Neuronal stem cell (in vitro differentiated cells): ENCODE results near the gene TOX2.

Source experiments
- DNase-seq: peaks from one replicate; pipeline ENCODE4 v3.0.0-alpha.2; 2013; ENCODE audit warnings: low spot score
- H2AFZ ChIP-seq: one replicate; pipeline ENCODE4 v1.6.1; 2013; ENCODE audit warnings: mild to moderate bottlenecking, low read length, inconsistent platforms
- H2AK5ac ChIP-seq: 2 replicates; pipeline ENCODE4 v1.6.1; 2013; ENCODE audit warnings: low read depth, mild to moderate bottlenecking, inconsistent platforms, low read length, moderate library complexity, mixed read lengths
- H2BK120ac ChIP-seq: 2 replicates; pipeline ENCODE4 v1.6.1; 2013; ENCODE audit warnings: low read depth, mild to moderate bottlenecking, inconsistent platforms, low read length, moderate library complexity, mixed read lengths
- H2BK12ac ChIP-seq: one replicate; pipeline ENCODE4 v1.6.1; 2013; ENCODE audit warnings: low read length, inconsistent platforms
- H2BK15ac ChIP-seq: 2 replicates; pipeline ENCODE4 v1.6.1; 2013; ENCODE audit warnings: mild to moderate bottlenecking, low read length, inconsistent platforms, mixed read lengths
- H2BK5ac ChIP-seq: one replicate; pipeline ENCODE4 v1.6.1; 2013; ENCODE audit warnings: inconsistent platforms, mild to moderate bottlenecking, low read length, moderate library complexity
- H3K14ac ChIP-seq: one replicate; pipeline ENCODE4 v1.6.1; 2013; ENCODE audit warnings: low read length, inconsistent platforms
- H3K18ac ChIP-seq: 2 replicates; pipeline ENCODE4 v1.6.1; 2013; ENCODE audit warnings: low read length, inconsistent platforms
- H3K23ac ChIP-seq: 2 replicates; pipeline ENCODE4 v1.6.1; 2013; ENCODE audit warnings: low read depth, mild to moderate bottlenecking, mixed read lengths, low read length, inconsistent platforms; ENCODE audit not compliant: poor library complexity
- H3K27ac ChIP-seq: replicated peaks from 3 replicates; pipeline ENCODE4 v1.5.1; 2013; ENCODE audit warnings: low read length, inconsistent platforms
- H3K27me3 ChIP-seq, 3 experiments: 2 replicates each; pipeline ENCODE4 v1.6.1; 2013; ENCODE audit warnings: low read length in 3 of 3, mild to moderate bottlenecking in 2 of 3, inconsistent platforms in 1 of 3, low read depth in 1 of 3, mixed read lengths in 1 of 3, moderate library complexity in 1 of 3; ENCODE audit not compliant: control insufficient read depth in 3 of 3, insufficient read depth in 3 of 3
- H3K36me3 ChIP-seq, 2 donors: replicated peaks in 1 of 2; 2 replicates each; pipeline ENCODE4 v1.6.1; 2013; ENCODE audit warnings: low read length in 2 of 2; ENCODE audit not compliant: control insufficient read depth in 2 of 2, insufficient read depth in 2 of 2
- H3K4ac ChIP-seq: 2 replicates; pipeline ENCODE4 v1.6.1; 2013; ENCODE audit warnings: inconsistent platforms, mild to moderate bottlenecking, low read length, moderate library complexity
- H3K4me1 ChIP-seq, 2 donors: 1 replicate in 1 of 2; 2 replicates in 1 of 2; pipeline ENCODE4 v1.6.1; 2013; ENCODE audit warnings: low read length in 2 of 2, low read depth in 1 of 2; ENCODE audit not compliant: control insufficient read depth in 2 of 2, insufficient read depth in 1 of 2
- H3K4me2 ChIP-seq: one replicate; pipeline ENCODE4 v1.6.1; 2013; ENCODE audit warnings: mild to moderate bottlenecking, low read length, inconsistent platforms; ENCODE audit not compliant: insufficient read depth, poor library complexity, severe bottlenecking
- H3K4me3 ChIP-seq, 2 donors: 2 replicates each; pipeline ENCODE4 v1.5.1; 2013; ENCODE audit warnings: low read length in 2 of 2, mild to moderate bottlenecking in 2 of 2, inconsistent platforms in 1 of 2, moderate library complexity in 1 of 2
- H3K79me1 ChIP-seq: one replicate; pipeline ENCODE4 v1.6.1; 2013; ENCODE audit warnings: low read depth, mild to moderate bottlenecking, inconsistent platforms, low read length, moderate library complexity
- H3K9ac ChIP-seq: one replicate; pipeline ENCODE4 v1.6.1; 2013; ENCODE audit warnings: mild to moderate bottlenecking, low read depth, low read length, inconsistent platforms; ENCODE audit not compliant: poor library complexity
- H3K9me3 ChIP-seq, 2 donors: replicated peaks in 1 of 2; 2 replicates each; pipeline versions ENCODE3 to v1.6.1; 2013; ENCODE audit warnings: low read length in 2 of 2, mild to moderate bottlenecking in 2 of 2, inconsistent platforms in 1 of 2, low read depth in 1 of 2, mixed read lengths in 1 of 2, moderate library complexity in 1 of 2; ENCODE audit not compliant: control insufficient read depth in 2 of 2, insufficient read depth in 1 of 2
- H4K8ac ChIP-seq: one replicate; pipeline ENCODE4 v1.6.1; 2013; ENCODE audit warnings: low read depth, mild to moderate bottlenecking, inconsistent platforms, low read length, moderate library complexity
- H4K91ac ChIP-seq: one replicate; pipeline ENCODE4 v1.6.1; 2013; ENCODE audit warnings: low read length, low read depth, mild to moderate bottlenecking, inconsistent platforms; ENCODE audit not compliant: poor library complexity
- WGBS, 2 donors: extraction: QIAGEN DNeasy Blood & Tissue Kit; methylation state at CpG; one replicate each; pipeline ENCODE4 v1.1.7; 2013; ENCODE audit warnings: missing lambda C conversion rate in 2 of 2, mixed read lengths in 1 of 2; ENCODE audit not compliant: insufficient read length in 2 of 2, insufficient replicate concordance in 1 of 2; ENCODE audit errors: extremely low coverage in 2 of 2; 5-methylcytosine and 5-hydroxymethylcytosine counted together

TOX2 gene

GRCh38 chr20:44067650-44068081, 153.0 kb downstream of the TOX2 start:
- Histone ChIP-seq H3K36me3 (no peaks in the 10 kb centered on the region), H3K4ac (peak overlapping the region; percentile 13), H3K18ac (no peak overlapping the region), H3K23ac (peak overlapping the region; percentile 17), H3K9ac (no peak overlapping the region), H3K4me1 (no peaks in the 10 kb centered on the region), H3K4me2 (no peak overlapping the region), H2BK12ac (no peak overlapping the region), H3K79me1 (peaks cover 2% of the 10 kb centered on the region), H2BK120ac (no peak overlapping the region), H4K91ac (no peak overlapping the region), H3K14ac (no peak overlapping the region), H2BK5ac (no peak overlapping the region), H3K27ac (no peak overlapping the region), H3K4me3 (peak overlapping the region in 1 of 2 donors; percentile 43), H2BK15ac (no peak overlapping the region), H2AK5ac (no peak overlapping the region), H2AFZ (no peak overlapping the region), H3K9me3 (no peaks in the 10 kb centered on the region), H3K27me3 (peaks cover 0 to 5% (median 0%) of the 10 kb centered on the region in 3 experiments), H4K8ac (no peak overlapping the region)
- no peak for DNase-seq
- WGBS, 2 donors, result no CpG with 5 or more reads among the region's 15 CpGs

DNA sequence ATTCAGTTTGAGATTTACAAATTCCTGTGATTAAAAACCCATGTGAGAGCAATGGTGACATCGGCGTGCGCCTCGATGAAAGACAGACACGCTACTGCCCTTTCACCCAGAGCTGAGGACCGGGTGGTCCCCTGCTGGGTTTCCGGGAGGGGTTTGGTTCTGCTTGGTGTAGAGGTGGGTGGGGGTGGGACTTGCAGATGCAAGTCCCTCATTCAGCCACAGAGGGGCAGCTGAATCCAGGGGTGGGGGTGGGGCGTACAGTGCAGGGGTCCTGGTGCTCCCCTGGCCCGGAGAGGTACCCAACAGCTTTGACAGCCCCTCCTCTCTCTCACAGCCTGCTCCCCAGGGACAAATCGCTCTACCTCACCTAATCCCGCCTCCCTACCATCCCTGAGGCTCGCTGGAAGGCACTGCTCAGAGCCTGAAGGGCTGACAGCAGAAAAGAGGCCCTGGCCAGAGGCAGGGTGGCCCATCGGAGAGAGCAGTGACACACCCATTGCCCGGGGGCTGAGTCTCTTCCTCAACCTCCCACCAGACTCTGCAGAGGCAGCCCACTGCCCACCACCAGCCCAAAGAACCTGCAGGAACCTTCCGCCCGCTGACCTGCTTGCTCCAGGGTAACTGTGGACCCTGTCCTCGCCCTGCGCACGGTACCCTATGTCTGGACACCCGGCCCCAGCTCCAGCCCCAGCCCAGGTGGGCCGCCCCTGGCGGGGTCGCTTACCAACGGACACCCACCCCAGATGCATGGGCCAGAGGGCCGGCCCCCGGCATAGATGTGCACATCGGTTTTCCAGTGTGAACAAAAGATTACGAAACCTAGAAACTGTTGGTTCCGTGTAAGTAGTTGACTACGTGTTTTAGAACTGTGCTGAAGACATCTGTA, 153.9 kb downstream of the TOX2 start:
- WGBS, 2 donors, result no CpG with 5 or more reads among the region's 30 CpGs
- Histone ChIP-seq H3K4me1 (peaks cover 0 to 3% of the 10 kb centered on the region in 2 donors), H4K91ac (no peak overlapping the region), H3K4ac (no peak overlapping the region), H2AK5ac (no peak overlapping the region), H3K9ac (no peak overlapping the region), H3K9me3 (no peaks in the 10 kb centered on the region), H3K36me3 (no peaks in the 10 kb centered on the region), H2AFZ (no peak overlapping the region), H2BK120ac (no peak overlapping the region), H3K18ac (no peak overlapping the region), H3K27ac (no peak overlapping the region), H3K23ac (no peak overlapping the region), H2BK15ac (no peak overlapping the region), H2BK5ac (no peak overlapping the region), H4K8ac (no peak overlapping the region), H3K14ac (no peak overlapping the region), H3K4me3 (no peak overlapping the region), H3K27me3 (peaks cover 0 to 8% (median 2%) of the 10 kb centered on the region in 3 experiments), H2BK12ac (no peak overlapping the region), H3K79me1 (peaks cover 2% of the 10 kb centered on the region), H3K4me2 (no peak overlapping the region)
- no peak for DNase-seq

DNA sequence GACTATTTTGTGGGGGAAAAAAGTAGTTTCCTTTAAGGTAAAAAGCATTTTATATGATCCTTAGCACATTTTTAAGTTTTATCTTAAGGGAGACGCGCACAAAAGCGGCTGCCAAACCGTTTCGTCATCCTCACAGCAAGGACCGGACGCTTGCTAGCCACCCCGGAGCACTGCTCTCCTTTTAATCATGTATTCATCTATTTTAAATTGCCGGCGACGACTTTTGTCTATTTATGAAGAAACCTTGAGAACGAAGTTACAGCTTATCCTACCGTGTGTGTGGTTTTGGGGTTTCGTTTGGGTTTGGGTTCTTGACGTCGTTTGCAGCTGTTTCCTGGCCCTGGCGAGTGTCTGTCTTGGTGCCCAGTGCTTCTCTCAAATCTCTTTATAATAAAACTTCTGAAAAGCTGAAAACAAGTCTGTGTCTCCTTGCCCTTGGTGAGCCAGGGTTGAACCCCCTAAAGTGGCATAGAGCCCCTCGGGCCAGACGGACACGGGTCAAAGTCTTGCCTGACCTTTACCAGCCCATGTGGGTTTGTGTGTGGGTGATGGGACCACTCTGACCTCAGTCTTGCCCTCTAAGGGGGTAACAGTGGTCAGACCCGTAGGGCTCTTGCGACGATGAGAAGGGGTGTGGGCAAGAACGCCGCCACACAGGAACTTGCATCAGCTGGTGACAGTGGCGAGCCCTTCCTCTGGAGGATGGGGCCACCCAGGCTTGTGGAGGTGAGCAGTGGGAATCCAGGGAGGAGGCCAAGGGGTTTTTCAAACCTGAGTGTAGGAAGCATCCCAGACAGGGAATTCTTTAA, 154.8 kb downstream of the TOX2 start:
- Histone ChIP-seq H3K18ac (no peak overlapping the region), H3K4me3 (no peak overlapping the region), H4K8ac (no peak overlapping the region), H3K23ac (no peak overlapping the region), H2BK5ac (no peak overlapping the region), H3K4me2 (no peak overlapping the region), H3K27ac (no peak overlapping the region), H2BK12ac (no peak overlapping the region), H2AFZ (no peak overlapping the region), H3K79me1 (peaks cover 2% of the 10 kb centered on the region), H3K27me3 (peaks cover 0 to 8% (median 2%) of the 10 kb centered on the region in 3 experiments), H4K91ac (no peak overlapping the region), H3K9ac (no peak overlapping the region), H2BK120ac (no peak overlapping the region), H3K4ac (no peak overlapping the region), H3K36me3 (no peaks in the 10 kb centered on the region), H3K9me3 (no peaks in the 10 kb centered on the region), H2BK15ac (no peak overlapping the region), H2AK5ac (no peak overlapping the region), H3K4me1 (peaks cover 0 to 3% of the 10 kb centered on the region in 2 donors), H3K14ac (no peak overlapping the region)
- WGBS, 2 donors, result no CpG with 5 or more reads among the region's 26 CpGs
- DNase-seq, result no peak
